ES-I3 (cell line): ENCODE measurements around the gene MAPK14.

ENCODE experiments used
- H3K36me3 ChIP-seq: 2 replicates; pipeline ENCODE4 v1.6.1; 2013; ENCODE audit warnings: mild to moderate bottlenecking, low read length, control low read depth, moderate library complexity; ENCODE audit not compliant: insufficient read depth
- H3K4me1 ChIP-seq: 2 replicates; pipeline ENCODE4 v1.6.1; 2013; ENCODE audit warnings: mild to moderate bottlenecking, control low read depth, low read length; ENCODE audit not compliant: insufficient read depth
- H3K9ac ChIP-seq: 2 replicates; pipeline ENCODE4 v1.6.1; 2013; ENCODE audit warnings: low read depth, mild to moderate bottlenecking, low read length, moderate library complexity
- H3K9me3 ChIP-seq: 2 replicates; pipeline ENCODE4 v1.6.1; 2013; ENCODE audit warnings: mild to moderate bottlenecking, low read length, moderate library complexity; ENCODE audit not compliant: control insufficient read depth, insufficient read depth

Gene MAPK14

DNA sequence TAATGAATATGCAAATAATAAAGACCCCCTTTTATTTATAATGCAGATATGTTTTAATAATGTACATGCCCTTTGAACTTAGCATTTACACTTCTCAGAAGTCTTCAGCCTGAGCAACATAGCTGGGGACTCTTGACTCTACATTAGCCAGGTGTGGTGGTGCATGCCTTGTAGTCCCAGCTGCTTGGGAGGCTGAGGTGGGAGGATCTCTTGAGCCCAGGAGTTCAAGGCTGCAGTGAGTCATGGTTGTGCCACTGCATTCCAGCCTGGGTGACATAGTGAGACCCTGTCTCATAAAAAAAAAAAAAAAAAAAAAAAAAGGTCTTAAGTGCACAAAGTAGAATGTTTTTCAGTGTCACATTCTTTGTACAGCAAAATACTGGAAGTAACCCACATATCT, 85.4 kb downstream of the MAPK14 start:
- Histone ChIP-seq H3K9me3 (no peaks in the 10 kb centered on the region), H3K36me3 (peaks cover 7% of the 10 kb centered on the region), H3K9ac (no peak overlapping the region), H3K4me1 (no peaks in the 10 kb centered on the region)

- H3K36me3 ChIP-seq, result peaks cover 7% of the 10 kb centered on the region
- no peak overlapping the region for H3K9ac ChIP-seq
- H3K4me1 ChIP-seq, result no peaks in the 10 kb centered on the region
- no peaks in the 10 kb centered on the region for H3K9me3 ChIP-seq
These were observed 86.1 kb downstream of the MAPK14 start for GRCh38 chr6:36113703-36114102.

GRCh38 chr6:36114798-36115408, 87.3 kb downstream of the MAPK14 start:
- H3K4me1 ChIP-seq, result no peaks in the 10 kb centered on the region
- H3K9me3 ChIP-seq, result no peaks in the 10 kb centered on the region
- peaks cover 7% of the 10 kb centered on the region for H3K36me3 ChIP-seq
- no peak overlapping the region for H3K9ac ChIP-seq

GRCh38 chr6:36115412-36115811, 87.8 kb downstream of the MAPK14 start:
- Histone ChIP-seq H3K4me1 (peaks cover 4% of the 10 kb centered on the region; the same call in 1 of the 2 replicates), H3K9me3 (no peaks in the 10 kb centered on the region), H3K36me3 (peaks cover 4% of the 10 kb centered on the region; the same call in 1 of the 2 replicates), H3K9ac (no peak overlapping the region)

GRCh38 chr6:36116066-36116864, 88.7 kb downstream of the MAPK14 start:
- H3K4me1 ChIP-seq, result peaks cover 12% of the 10 kb centered on the region
- no peaks in the 10 kb centered on the region for H3K9me3 ChIP-seq
- H3K36me3 ChIP-seq, result peaks cover 4% of the 10 kb centered on the region; the same call in 1 of the 2 replicates
- H3K9ac ChIP-seq, result no peak overlapping the region

DNA sequence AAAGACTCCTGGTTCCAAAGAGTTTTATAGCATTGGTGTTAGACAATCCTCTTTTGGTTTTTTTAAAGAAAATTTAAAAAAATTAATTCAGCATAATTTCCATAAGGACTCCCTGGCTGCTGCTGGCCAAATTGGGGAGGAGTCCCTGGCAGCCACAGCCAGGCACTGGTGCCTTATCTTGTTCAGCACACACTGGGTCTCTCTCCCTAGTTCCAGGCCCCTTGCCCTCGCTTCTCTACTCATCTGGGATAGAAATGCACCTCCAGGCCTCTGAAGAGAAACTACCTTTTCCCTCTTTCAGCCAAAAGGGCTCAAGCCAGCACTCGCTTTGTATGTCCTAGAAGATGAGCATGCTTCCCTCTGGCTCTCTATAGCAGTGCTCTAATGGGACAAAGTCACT, 89.3 kb downstream of the MAPK14 start:
- Histone ChIP-seq H3K36me3 (peaks cover 4% of the 10 kb centered on the region; the same call in 1 of the 2 replicates), H3K4me1 (peaks cover 16% of the 10 kb centered on the region), H3K9ac (no peak overlapping the region), H3K9me3 (no peaks in the 10 kb centered on the region)

DNA sequence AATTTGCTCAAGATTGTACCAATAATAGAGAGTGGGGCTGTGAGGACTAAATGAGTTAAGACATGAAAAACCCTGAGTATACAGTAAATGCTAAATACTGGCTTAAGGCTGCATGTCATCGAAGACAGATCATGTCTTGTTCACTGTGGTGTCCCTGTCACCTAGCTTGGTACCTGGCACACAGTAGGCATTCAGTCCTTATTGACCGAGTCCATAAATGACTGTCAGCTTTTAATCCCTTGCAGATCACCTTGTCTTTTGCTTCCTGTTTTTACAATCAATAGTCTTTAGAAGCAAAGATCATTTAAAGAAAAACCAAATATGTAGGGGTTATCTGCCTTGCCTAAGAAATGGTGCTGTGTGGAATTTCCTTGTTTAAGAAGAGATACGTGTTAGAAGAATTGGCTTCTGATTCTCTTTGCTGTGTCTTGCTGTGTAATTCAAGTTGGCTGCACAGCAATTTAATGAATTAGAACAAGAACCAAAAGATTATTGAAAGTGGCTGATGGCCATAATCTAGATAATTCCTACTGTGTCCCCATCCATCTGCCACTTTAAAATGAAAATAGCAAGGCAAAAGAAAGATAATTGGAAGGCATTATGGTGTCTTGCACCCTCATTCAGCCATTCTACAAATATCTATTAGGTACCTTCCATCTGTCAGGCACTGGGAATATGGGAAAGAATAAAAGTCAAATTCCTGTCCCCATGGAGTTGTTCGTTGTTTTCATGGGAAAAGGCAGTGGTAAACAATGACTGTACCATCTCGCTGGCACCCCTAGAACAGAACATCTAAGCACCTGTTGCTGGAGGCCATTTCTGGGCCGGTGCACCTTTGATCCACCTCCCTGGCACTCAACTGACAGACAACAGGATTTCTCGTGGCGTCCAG, 90.3 kb downstream of the MAPK14 start:
- peaks cover 4% of the 10 kb centered on the region; the same call in 1 of the 2 replicates for H3K36me3 ChIP-seq
- H3K4me1 ChIP-seq, result peaks cover 16% of the 10 kb centered on the region
- H3K9ac ChIP-seq, result no peak overlapping the region
- H3K9me3 ChIP-seq, result no peaks in the 10 kb centered on the region

DNA sequence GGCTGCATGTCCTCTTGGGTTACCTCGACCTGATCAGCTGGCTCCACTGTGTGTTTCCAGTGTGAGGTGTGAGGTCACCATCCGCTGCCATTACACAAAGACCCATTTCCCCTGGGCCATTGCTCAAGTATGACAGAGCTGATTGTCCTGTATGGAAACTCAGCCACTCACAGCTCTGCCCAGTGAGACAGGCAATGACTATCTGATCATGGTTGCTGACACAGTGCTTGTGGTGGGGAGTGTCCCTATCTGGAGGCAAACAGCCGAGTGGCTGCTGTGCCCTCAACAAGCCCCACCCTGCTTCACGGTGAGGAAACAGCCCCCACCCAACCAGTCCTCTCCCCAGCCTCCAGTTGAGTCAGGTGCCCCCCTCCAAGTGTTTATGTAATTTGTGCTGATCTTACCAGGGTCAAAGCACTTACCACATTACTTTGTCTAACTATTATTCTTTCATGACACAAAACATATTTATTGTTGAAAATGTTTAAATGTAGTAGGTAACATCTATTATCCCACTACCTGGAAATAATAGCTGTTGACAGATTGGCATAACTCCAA, 91.0 kb downstream of the MAPK14 start:
- Histone ChIP-seq H3K9ac (no peak overlapping the region), H3K9me3 (no peaks in the 10 kb centered on the region), H3K36me3 (no peaks in the 10 kb centered on the region), H3K4me1 (peaks cover 20% of the 10 kb centered on the region)

DNA sequence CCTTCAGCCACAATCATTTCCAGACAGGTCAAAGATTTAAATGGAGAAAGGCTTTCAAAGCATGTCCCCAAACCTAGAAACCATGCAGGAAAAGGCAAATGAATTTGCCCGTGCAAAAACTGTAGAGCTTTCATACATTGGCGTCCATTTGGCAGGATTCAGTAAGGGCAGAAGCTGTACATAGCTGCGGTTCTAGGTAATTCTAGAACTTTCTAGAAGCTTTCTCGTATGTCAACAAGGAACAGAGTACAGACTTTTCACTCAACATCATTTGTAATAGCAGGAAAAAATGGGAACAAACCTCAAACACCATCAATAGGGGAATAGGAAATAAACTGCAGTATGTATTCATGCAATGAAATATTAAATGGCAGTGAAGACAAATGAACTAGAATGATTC, 91.6 kb downstream of the MAPK14 start:
- H3K9me3 ChIP-seq, result no peaks in the 10 kb centered on the region
- no peak overlapping the region for H3K9ac ChIP-seq
- H3K36me3 ChIP-seq, result no peaks in the 10 kb centered on the region
- H3K4me1 ChIP-seq, result peaks cover 21% of the 10 kb centered on the region

DNA sequence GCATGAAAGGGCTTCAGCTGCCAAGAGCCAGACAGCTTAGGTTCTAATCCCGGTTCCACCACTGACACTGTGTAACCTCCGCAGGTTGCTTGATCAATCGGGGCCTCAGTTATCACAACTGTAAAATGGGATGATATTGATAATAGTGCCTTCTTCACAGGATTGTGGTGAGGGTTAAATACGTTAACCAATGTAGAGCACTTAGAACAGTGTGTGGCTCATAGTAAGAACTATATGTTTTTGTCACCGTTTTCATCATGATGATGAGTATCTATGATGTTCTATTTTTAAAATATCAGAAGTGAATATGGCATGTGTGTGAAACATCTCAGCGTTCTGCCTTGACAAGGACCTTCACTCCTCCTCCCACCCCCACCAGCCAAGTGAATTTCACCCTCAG, 92.4 kb downstream of the MAPK14 start:
- Histone ChIP-seq H3K36me3 (no peaks in the 10 kb centered on the region), H3K9me3 (no peaks in the 10 kb centered on the region), H3K9ac (no peak overlapping the region), H3K4me1 (peaks cover 21% of the 10 kb centered on the region)

- Histone ChIP-seq H3K4me1 (peaks cover 21% of the 10 kb centered on the region), H3K9ac (no peak overlapping the region), H3K36me3 (no peaks in the 10 kb centered on the region), H3K9me3 (no peaks in the 10 kb centered on the region)
These were observed 92.9 kb downstream of the MAPK14 start for GRCh38 chr6:36120539-36120938.

GRCh38 chr6:36120979-36121786, 93.6 kb downstream of the MAPK14 start:
- Histone ChIP-seq H3K9ac (no peak overlapping the region), H3K4me1 (peaks cover 21% of the 10 kb centered on the region)

GRCh38 chr6:36121787-36122494, 94.3 kb downstream of the MAPK14 start:
- Histone ChIP-seq H3K9me3 (no peaks in the 10 kb centered on the region), H3K4me1 (peaks cover 27% of the 10 kb centered on the region), H3K9ac (no peak overlapping the region)

More at GRCh38 chr6:36120979-36121786, 93.6 kb downstream of the MAPK14 start:
- H3K36me3 ChIP-seq, result no peaks in the 10 kb centered on the region
- no peaks in the 10 kb centered on the region for H3K9me3 ChIP-seq

More at GRCh38 chr6:36121787-36122494, 94.3 kb downstream of the MAPK14 start:
- H3K36me3 ChIP-seq, result no peaks in the 10 kb centered on the region
